SU-DHL-6 (cell line): ENCODE measurements around the gene SLC6A2.

Experiments
- EZH2phosphoT487 ChIP-seq: fragments of 200-600 bp; sonication (generic), shearing (Covaris generic); conservative IDR thresholded peaks from 2 replicates; pipeline ENCODE4 v1.6.1; 2018; ENCODE audit warnings: mild to moderate bottlenecking, antibody characterized with exemption, low read length, moderate library complexity, mixed read lengths
- TF ChIP-seq, protein P1 (sequence below): fragments of 200-600 bp; sonication (generic); IDR thresholded peaks from one replicate; pipeline ENCODE4 v1.5.1; 2017; ENCODE audit warnings: antibody characterized with exemption, mild to moderate bottlenecking, low read length, moderate library complexity; ENCODE audit not compliant: insufficient read depth, poor library complexity, severe bottlenecking

DNA sequence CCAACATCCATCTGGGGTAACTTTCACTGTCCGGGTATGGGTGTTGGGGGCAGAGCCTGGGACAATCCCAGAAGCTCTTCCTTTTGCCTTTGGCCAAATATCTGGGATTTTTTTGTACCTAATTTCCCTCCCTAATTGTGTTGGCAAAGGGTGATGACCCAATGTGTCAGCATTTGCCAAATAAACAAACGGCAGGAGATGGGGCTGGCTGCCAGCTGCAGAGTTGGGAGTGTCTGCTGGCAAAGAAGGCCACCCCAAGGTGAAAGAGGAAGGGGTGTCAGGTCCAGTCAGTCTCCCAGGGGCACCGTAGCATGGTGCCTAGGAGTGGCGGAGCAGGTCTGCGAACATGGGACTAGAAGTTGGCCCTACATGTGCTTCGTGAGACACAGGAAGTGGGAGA lies 73.0 kb downstream of the SLC6A2 start:
- TF ChIP-seq, protein P1, sequence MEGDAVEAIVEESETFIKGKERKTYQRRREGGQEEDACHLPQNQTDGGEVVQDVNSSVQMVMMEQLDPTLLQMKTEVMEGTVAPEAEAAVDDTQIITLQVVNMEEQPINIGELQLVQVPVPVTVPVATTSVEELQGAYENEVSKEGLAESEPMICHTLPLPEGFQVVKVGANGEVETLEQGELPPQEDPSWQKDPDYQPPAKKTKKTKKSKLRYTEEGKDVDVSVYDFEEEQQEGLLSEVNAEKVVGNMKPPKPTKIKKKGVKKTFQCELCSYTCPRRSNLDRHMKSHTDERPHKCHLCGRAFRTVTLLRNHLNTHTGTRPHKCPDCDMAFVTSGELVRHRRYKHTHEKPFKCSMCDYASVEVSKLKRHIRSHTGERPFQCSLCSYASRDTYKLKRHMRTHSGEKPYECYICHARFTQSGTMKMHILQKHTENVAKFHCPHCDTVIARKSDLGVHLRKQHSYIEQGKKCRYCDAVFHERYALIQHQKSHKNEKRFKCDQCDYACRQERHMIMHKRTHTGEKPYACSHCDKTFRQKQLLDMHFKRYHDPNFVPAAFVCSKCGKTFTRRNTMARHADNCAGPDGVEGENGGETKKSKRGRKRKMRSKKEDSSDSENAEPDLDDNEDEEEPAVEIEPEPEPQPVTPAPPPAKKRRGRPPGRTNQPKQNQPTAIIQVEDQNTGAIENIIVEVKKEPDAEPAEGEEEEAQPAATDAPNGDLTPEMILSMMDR = no peak
- no peak for TF ChIP-seq EZH2phosphoT487
